ENCODE results near the gene UNC13C. TPM values are rescaled to one million over a fixed set of nuclear protein-coding genes. Genes with fewer than 3 reads are reported as not detected.

Gene UNC13C
- total RNA-seq, 6 experiments from 2014 or later: not detected

- H3K27ac Mint-ChIP-seq: no peak overlapping the region
- no peak overlapping the region for H3K4me3 Mint-ChIP-seq
- no peak for DNase-seq
- H3K36me3 Mint-ChIP-seq (ENCODE audit: low read depth): no peaks in the 10 kb centered on the region
- H3K4me1 Mint-ChIP-seq (ENCODE audit: low read depth): no peaks in the 10 kb centered on the region
- TF ChIP-seq CTCF (IDR thresholded peaks at IDR 0.05): no peak
- H3K9me3 Mint-ChIP-seq: peaks cover 25% of the 10 kb centered on the region
- H3K27me3 Mint-ChIP-seq (ENCODE audit: insufficient read depth): no peaks in the 10 kb centered on the region; the same call in 1 of the 2 replicates
Measured at GRCh38 chr15:54187325-54187724, 209.1 kb downstream of the UNC13C start.

GRCh38 chr15:54197995-54198394 lies 219.8 kb downstream of the UNC13C start:
- no peaks in the 10 kb centered on the region for H3K27me3 Mint-ChIP-seq (ENCODE audit: insufficient read depth)
- no peaks in the 10 kb centered on the region; the same call in 1 of the 2 replicates for H3K36me3 Mint-ChIP-seq (ENCODE audit: low read depth)
- H3K4me3 Mint-ChIP-seq: no peak overlapping the region
- no peak overlapping the region for H3K27ac Mint-ChIP-seq
- no peaks in the 10 kb centered on the region for H3K4me1 Mint-ChIP-seq (ENCODE audit: low read depth)
- no peak for DNase-seq
- peaks cover 69% of the 10 kb centered on the region for H3K9me3 Mint-ChIP-seq
- TF ChIP-seq CTCF (IDR thresholded peaks at IDR 0.05): no peak

- H3K27me3 Mint-ChIP-seq (ENCODE audit: insufficient read depth): no peaks in the 10 kb centered on the region
Measured at GRCh38 chr15:54206586-54207321, 228.5 kb downstream of the UNC13C start.

GRCh38 chr15:54208786-54209185 lies 230.5 kb downstream of the UNC13C start:
- no peak overlapping the region for H3K4me3 Mint-ChIP-seq

More at GRCh38 chr15:54206586-54207321, 228.5 kb downstream of the UNC13C start:
- H3K4me3 Mint-ChIP-seq: no peak overlapping the region
- H3K9me3 Mint-ChIP-seq: peaks cover 36% of the 10 kb centered on the region
- H3K4me1 Mint-ChIP-seq (ENCODE audit: low read depth): no peaks in the 10 kb centered on the region
- no peak for DNase-seq
- H3K36me3 Mint-ChIP-seq (ENCODE audit: low read depth): no peaks in the 10 kb centered on the region; the same call in 1 of the 2 replicates
- no peak for TF ChIP-seq CTCF (IDR thresholded peaks at IDR 0.05)
- H3K27ac Mint-ChIP-seq: no peak overlapping the region

GRCh38 chr15:54212635-54213034 lies 234.4 kb downstream of the UNC13C start:
- Mint-ChIP-seq H3K9me3 (peaks cover 46% of the 10 kb centered on the region), H3K4me3 (no peak overlapping the region), H3K36me3 (ENCODE audit: low read depth) (0 out of 2 replicates have a peak, but pooled peaks cover 4% of the 10 kb centered on the region), H3K27me3 (ENCODE audit: insufficient read depth) (no peaks in the 10 kb centered on the region), H3K4me1 (ENCODE audit: low read depth) (no peaks in the 10 kb centered on the region), H3K27ac (no peak overlapping the region)
- TF ChIP-seq CTCF (IDR thresholded peaks at IDR 0.05): no peak
- no peak for DNase-seq

More at GRCh38 chr15:54208786-54209185, 230.5 kb downstream of the UNC13C start:
- Mint-ChIP-seq H3K9me3 (peaks cover 31% of the 10 kb centered on the region), H3K27me3 (ENCODE audit: insufficient read depth) (no peaks in the 10 kb centered on the region), H3K36me3 (ENCODE audit: low read depth) (peaks cover 4% of the 10 kb centered on the region; the same call in 1 of the 2 replicates), H3K27ac (no peak overlapping the region), H3K4me1 (ENCODE audit: low read depth) (no peaks in the 10 kb centered on the region)
- no peak for TF ChIP-seq CTCF (IDR thresholded peaks at IDR 0.05)
- DNase-seq: no peak
